ENCODE data around the gene LDB2.

Gene LDB2

GRCh38 chr4:16883806-16884205 is 14.6 kb downstream of the LDB2 start:
- DNase-seq, result no peak

DNA sequence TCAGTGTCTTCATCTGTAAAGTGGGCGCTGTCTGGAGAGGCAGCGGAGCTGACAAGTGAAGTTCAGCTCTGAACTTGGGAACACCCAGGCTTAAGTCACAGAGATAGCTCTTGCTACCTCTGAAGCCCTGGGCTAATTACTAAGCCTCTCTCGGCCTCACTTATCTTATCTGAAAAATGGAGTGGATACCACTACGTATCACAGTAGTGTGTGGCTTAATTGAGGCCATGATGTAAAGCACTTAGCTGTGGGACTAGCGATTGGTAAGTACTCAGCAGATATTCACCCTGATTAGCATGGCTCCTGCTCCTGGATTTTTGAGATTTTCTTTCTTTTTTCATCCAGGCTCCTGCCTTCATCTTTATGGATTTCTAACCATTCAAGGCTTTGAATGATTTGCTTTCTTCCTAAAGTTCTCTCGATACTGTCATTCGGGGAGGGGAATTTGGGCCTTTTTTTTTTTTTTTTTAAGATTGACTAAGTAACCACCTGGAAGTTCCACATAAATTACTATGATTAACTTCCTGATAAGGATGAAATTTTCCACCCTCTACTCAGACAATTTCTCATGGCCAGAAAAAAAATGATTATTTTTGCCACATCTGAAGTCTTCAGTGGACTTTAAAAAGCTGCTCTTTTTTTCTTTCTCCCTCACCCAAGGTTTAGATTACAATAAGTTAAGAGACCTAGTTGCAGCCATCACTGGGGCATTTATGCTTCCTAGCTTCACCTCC is 17.1 kb downstream of the LDB2 start:
- DNase-seq, result no peak

- DNase-seq, result no peak
Observed at GRCh38 chr4:16875487-16875886, 23.0 kb downstream of the LDB2 start.

DNA sequence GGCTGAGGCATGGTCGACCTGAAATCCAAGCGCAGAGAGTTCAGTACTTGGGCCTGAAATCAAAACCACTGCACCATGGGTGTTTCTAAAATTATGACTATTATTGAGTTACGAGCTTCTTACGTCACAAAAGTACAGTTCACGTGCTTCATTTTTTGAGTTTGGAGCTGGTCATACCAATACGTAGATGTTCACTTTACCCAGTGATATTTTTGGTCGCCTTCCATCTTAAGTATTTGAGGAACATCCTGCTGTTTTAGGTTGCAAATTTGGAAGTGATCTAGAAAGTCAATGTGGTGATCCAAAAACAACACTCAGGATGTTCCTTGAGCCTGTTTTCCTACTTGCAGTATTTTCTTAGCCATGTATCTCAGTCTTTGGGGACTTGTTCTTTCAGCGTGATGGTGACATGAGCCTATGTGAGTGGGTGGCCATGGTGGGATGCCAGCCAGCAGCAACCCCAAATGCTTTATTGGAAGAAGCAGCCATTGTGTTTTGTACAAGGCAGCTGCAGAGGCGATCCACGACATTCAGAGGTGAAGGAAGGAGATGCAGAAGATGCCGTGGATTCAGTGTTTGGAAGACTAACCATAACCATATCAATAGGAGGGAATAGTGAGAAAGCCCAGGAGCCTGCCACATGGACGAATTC is 28.7 kb downstream of the LDB2 start:
- DNase-seq, result no peak

DNA sequence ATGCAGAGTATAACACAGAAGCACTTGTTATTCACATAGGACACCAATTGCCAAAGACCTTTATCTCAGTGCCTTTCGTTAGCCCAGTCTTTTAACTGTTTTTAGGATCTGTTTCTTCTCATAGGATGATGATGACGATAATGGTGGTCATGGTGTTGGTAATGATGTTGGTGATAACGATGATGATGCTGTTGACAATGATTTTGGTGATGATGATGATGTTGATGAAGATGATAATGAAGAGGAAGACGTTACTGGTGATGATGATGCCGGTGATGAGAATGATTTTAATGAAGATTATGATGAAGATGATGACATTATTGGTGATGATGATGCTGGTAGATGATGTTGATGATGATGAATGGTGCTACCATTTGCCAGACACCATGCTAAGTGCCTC is 29.8 kb downstream of the LDB2 start:
- no peak for DNase-seq

GRCh38 chr4:16867827-16868226 is 30.6 kb downstream of the LDB2 start:
- DNase-seq, result no peak

- DNase-seq, result no peak
Observed at GRCh38 chr4:16866974-16867373, 31.5 kb downstream of the LDB2 start.

DNA sequence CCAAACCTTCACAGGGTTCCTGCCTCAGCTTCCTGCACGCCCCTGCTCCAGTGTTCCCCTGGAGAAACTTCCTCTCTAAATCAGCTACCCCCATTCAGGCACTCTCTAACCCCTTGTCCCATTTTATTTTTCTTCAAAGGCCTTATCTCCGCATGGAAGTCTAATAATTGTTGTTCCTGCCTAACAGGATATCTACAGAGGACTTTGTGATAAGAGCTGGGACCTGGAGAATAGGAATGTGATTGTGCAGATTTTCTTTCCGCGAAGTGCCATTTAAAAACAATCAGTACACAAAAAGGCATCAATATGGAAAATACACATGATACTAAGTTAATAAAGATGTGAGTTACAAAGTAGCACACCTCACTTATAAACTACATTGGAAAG is 32.6 kb downstream of the LDB2 start:
- DNase-seq, result no peak

DNA sequence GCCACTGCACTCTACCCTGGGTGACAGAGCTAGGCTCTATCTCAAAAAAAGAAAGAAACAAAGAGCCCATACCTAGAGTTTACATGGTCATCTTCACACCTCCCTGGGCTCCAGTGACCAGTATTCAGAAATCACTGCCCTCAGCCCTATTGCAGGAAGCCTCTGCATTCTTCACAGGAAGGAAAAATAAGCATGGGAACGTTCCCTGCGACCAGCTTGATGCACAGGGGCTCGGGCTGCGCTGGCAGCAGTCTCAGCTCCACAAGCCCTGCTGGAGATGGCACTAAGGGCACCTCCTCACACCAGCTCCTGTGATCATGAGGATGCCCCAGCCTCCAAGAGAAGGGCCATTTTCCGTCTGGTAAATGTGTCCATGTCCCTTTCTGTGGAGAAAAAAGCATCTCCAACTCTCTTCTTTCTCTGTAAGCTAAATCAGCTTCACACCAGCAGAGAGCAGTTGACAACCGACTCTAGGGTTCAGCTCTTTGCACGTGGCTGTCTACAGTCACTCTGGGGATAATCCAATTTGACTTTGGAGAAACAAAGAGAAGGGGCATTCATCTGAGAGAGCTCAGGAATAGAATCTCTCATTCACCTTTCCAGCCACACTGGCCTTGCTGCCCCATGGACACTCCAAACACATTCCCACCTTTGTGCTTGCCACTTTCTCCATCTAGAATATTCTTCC is 33.1 kb downstream of the LDB2 start:
- DNase-seq, result no peak

GRCh38 chr4:16864199-16864598 is 34.2 kb downstream of the LDB2 start:
- no peak for DNase-seq

- DNase-seq, result no peak
Observed at GRCh38 chr4:16862697-16863096, 35.7 kb downstream of the LDB2 start.

GRCh38 chr4:16860516-16860915 is 37.9 kb downstream of the LDB2 start:
- DNase-seq, result no peak

DNA sequence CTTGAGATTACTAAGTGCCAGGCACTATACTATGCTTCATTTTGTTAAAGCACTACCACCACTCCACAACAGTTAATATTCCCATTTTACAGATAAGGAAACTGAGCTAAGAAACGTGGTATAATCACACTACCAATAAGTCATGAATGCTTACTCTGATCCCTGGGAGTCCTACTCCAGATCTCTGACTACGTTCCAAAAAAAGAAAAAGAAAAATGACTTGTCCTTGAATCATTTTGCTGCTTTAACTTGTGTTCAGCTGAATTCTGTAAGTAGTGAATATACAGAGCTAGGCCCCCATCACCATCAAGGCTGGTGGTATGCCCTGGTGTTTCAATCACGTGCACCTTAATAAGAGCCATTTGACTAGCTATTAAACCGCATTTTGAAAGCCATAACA is 39.4 kb downstream of the LDB2 start:
- no peak for DNase-seq

- no peak for DNase-seq
Observed at GRCh38 chr4:16858275-16858752, 40.1 kb downstream of the LDB2 start.

- DNase-seq, result no peak
Observed at GRCh38 chr4:16857425-16857824, 41.0 kb downstream of the LDB2 start.

DNA sequence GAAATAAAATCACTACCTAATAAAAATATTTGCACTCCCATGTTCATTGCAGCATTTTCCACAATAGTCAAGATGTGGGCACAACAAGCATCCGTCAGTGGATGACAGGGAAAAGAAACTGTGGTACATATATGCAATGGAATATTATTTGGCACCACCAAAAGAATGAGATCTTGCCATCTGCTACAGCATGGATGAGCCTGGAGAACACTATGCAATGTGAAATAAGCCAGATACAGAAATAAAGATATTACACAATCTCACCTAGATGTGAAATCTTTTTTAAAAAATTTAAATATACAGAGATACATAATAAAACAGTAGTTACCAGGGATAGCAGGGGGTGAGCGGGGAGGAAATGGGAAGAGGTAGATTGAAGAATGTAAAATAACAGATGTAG is 44.8 kb downstream of the LDB2 start:
- no peak for DNase-seq

DNA sequence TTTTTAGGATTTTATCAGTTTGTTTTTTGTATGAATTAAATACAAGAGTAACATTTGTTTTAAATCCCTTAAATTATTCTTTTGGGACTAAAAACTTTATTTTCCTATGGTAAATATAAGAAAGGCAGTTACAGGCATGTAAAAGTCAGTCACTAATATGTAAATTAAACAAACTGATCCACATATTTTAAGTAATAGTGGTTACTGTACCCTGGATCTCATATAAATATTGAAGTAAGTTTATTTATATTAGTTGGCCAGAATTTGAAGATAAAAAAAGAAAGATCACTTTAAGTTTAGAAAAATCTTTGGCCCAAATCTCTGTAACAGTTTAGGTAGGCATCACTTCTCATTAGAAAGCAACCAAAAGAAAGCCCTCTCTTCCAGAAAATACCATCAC is 45.8 kb downstream of the LDB2 start:
- DNase-seq, result no peak

DNA sequence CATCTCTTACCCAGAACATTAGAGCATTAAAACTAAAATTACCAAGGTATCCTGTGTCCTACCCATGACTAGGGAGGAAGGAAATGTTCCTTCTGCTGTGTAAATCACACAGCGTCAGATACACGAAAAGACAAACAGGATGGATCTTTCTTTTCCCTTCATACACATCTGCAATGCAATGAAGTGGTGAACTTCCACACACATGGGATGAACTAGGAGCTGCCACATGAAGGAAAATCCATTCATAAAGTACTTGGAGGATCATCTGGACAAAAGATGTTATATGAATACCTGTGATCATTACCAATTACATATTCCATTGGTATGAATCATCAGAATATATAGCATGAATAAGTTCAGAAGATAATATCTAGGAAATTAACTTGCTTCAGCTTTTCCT is 46.2 kb downstream of the LDB2 start:
- no peak for DNase-seq

- no peak for DNase-seq
Observed at GRCh38 chr4:16846540-16847117, 51.8 kb downstream of the LDB2 start.

DNA sequence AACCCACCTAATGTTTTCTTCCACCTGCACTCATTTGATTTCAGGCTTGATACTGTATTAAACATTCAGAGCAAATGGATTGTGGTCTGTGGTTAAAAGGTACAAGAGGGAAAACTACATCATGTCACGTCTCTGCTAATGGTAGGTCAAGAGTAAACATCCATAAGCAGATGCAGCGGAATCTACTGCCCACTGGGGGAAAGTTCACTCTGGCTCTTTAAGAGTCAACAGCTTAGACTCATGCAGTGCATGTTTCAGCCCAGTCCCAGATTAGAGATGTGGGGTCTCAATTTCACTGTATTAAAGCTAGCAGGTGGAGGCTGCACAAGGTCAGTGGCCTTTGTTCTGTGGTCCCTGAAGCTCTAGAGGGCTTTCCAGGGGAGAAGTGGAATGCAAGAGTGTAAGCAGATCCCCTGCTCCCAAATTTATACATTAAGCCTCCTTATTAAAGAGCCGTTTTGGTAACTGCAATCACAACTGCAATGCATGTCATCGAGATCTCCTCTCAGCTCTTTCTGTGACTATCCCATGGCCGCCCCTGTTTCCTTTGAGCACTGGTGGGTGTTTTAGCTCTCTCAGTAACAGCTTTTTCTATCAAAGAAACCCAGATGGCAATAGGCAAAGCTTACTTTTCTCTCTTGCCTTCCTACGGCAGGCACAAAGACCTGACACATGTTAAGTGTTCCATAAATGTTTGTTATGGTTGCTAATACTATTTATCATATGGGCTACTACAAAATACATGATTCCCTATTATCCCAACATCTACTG is 53.4 kb downstream of the LDB2 start:
- DNase-seq, result no peak

GRCh38 chr4:16843831-16844508 is 54.5 kb downstream of the LDB2 start:
- no peak for DNase-seq

DNA sequence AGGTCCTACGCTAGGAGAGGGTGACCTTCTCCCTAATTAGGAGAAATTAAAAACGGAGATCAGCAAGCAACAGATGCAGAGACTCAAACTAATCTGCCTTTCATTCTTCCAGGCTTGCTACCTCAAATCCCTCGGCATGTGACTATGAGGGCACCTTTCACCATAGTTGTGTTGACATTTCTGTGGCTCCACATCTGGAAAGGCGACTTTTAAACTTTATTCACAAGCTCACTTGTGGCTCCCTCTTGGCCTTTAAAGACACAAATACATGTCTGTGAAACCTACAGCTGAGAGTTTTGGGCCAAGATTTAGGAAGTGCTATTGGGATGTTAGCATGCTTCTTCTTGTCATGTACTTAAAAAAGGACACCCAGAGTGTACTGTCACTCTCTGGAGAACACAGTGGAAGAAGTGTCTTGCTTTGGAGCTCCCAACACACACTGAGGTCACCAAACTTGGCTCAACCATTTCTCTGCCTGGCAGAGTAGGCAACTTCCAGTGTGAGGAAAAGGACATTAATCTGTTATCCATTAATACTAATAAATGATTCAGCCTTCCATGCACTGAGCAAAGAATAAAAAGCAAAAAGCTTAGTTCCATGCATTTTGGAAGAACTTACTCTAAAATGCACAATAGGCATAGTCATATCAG is 60.1 kb downstream of the LDB2 start:
- DNase-seq, result no peak

Measured in bone marrow (tissue), 2 donors.